ENCODE results near the gene FCHSD2.

DNA sequence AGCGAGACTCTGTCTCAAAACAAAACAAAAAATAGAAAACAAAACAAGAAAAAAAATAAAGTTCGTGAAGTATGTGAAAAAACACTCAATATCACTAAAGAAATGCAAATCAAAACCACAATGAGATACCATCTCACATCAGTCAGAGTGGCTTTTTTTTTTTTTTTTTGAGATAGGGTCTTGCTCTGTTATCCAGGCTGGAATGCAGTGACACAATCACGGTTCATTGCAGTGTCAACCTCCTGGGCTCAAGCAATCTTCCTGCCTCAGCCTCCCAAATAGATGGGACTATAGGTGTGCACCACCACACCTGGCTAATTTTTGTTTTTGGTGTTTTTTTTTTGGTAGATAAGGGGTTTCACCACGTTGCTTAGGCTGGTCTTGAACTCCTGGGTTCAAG lies 290.4 kb downstream of the FCHSD2 start:
- no peak for TF ChIP-seq POLR2A (IDR thresholded peaks at IDR 0.05; ENCODE audit: low read depth, low read length)
- TF ChIP-seq, protein P1, sequence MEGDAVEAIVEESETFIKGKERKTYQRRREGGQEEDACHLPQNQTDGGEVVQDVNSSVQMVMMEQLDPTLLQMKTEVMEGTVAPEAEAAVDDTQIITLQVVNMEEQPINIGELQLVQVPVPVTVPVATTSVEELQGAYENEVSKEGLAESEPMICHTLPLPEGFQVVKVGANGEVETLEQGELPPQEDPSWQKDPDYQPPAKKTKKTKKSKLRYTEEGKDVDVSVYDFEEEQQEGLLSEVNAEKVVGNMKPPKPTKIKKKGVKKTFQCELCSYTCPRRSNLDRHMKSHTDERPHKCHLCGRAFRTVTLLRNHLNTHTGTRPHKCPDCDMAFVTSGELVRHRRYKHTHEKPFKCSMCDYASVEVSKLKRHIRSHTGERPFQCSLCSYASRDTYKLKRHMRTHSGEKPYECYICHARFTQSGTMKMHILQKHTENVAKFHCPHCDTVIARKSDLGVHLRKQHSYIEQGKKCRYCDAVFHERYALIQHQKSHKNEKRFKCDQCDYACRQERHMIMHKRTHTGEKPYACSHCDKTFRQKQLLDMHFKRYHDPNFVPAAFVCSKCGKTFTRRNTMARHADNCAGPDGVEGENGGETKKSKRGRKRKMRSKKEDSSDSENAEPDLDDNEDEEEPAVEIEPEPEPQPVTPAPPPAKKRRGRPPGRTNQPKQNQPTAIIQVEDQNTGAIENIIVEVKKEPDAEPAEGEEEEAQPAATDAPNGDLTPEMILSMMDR (IDR thresholded peaks at IDR 0.05; ENCODE audit: extremely low read depth in 1 of 2, insufficient read depth in 1 of 2, low read depth in 1 of 2, low read length in 2 of 2), result no peak

Data from endothelial cell of umbilical vein (primary cell).